Endodermal cell (in vitro differentiated cells): Measurements from ENCODE around the gene SLC26A2. TPM values are rescaled to one million over a fixed set of nuclear protein-coding genes. Genes with fewer than 3 reads are reported as not detected.

ENCODE experiments used
- DNase-seq: peaks from one replicate; pipeline ENCODE4 v3.0.0-alpha.2; 2017
- H3K27ac ChIP-seq: 2 replicates; pipeline ENCODE4 v1.5.1; 2013; ENCODE audit warnings: mild to moderate bottlenecking, low read depth, low read length, moderate library complexity
- H3K27me3 ChIP-seq: 2 replicates; pipeline ENCODE4 v1.6.1; 2013; ENCODE audit warnings: mild to moderate bottlenecking, low read length, moderate library complexity; ENCODE audit not compliant: insufficient read depth, control insufficient read depth, poor library complexity, severe bottlenecking
- H3K36me3 ChIP-seq: 2 replicates; pipeline ENCODE4 v1.7.0; 2013; ENCODE audit warnings: mild to moderate bottlenecking, low read length, moderate library complexity; ENCODE audit not compliant: control insufficient read depth, insufficient read depth
- H3K4me1 ChIP-seq: one replicate; pipeline ENCODE4 v1.7.0; 2013; ENCODE audit warnings: low read length; ENCODE audit not compliant: control insufficient read depth, insufficient read depth
- H3K4me3 ChIP-seq: 2 replicates; pipeline ENCODE4 v1.5.1; 2013; ENCODE audit warnings: mild to moderate bottlenecking, low read length, moderate library complexity
- H3K9ac ChIP-seq: 2 replicates; pipeline ENCODE4 v1.6.1; 2013; ENCODE audit warnings: mild to moderate bottlenecking, low read length, moderate library complexity; ENCODE audit not compliant: poor library complexity, severe bottlenecking; ENCODE audit errors: extremely low read depth
- H3K9me3 ChIP-seq: 2 replicates; pipeline ENCODE4 v1.6.1; 2013; ENCODE audit warnings: mild to moderate bottlenecking, low read length, moderate library complexity; ENCODE audit not compliant: control insufficient read depth
- H3K27ac Mint-ChIP-seq: 2 replicates; pipeline ENCODE4 v1.8.0; 2020; ENCODE audit warnings: mixed read lengths
- H3K27me3 Mint-ChIP-seq: 2 replicates; pipeline ENCODE4 v1.8.0; 2021; ENCODE audit warnings: mild to moderate bottlenecking, mixed read lengths; ENCODE audit not compliant: insufficient read depth
- H3K36me3 Mint-ChIP-seq: 2 replicates; pipeline ENCODE4 v1.8.0; 2020; ENCODE audit warnings: low read depth, mixed read lengths
- H3K4me1 Mint-ChIP-seq: 2 replicates; pipeline ENCODE4 v1.8.0; 2020; ENCODE audit warnings: mixed read lengths
- H3K4me3 Mint-ChIP-seq: 2 replicates; pipeline ENCODE4 v1.8.0; 2020; ENCODE audit warnings: mild to moderate bottlenecking, moderate library complexity, mixed read lengths
- H3K9me3 Mint-ChIP-seq: 2 replicates; pipeline ENCODE4 v1.8.0; 2020; ENCODE audit warnings: mild to moderate bottlenecking, mixed read lengths
- WGBS, 2 experiments: methylation state at CpG; one replicate each; pipeline versions ENCODE4 v1.1.5 to v1.1.7; 2013; ENCODE audit warnings: missing lambda C conversion rate in 2 of 2, mixed read lengths in 1 of 2; ENCODE audit not compliant: insufficient coverage in 1 of 2, insufficient read length in 1 of 2; 5-methylcytosine and 5-hydroxymethylcytosine counted together
- total RNA-seq, 2 donors: library from RNA; stranded (reverse); fragmentation: NEBNext Ultra II Directional in 1 of 2; extraction: Animal tissue kit (Norgen Biotek cat#: 25700) in 1 of 2; gene quantifications; 2 replicates in 1 of 2; 3 replicates in 1 of 2; pipeline ENCODE4 v1.2.1, GENCODE V29; 2021
- TF ChIP-seq, protein P1 (sequence below): fragments of 200-600 bp; sonication (generic); conservative IDR thresholded peaks from 2 replicates; pipeline ENCODE4 v1.5.0; 2021; ENCODE audit warnings: antibody characterized with exemption, mild to moderate bottlenecking

The SLC26A2 gene
- total RNA-seq, 2 donors from 2014 or later, result 22.3 to 23.9 TPM

DNA sequence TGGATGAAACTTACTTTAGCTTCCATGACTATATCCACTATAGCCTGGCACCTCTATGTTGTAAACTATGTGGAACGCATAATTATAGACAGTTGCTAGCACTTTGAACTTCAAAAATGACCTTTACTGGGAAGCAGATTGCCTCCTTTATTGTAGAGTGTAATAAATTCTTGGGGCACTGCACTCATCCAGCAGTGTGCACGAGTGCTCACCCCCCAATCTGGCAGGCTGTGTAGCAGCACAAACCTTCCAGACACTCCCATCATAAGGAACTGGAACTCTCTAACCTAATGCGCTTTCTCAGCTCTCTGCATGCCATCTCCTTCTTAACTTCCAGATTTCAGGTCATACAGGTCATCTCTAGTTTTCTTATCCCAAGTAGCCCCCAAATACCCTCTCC is 14.4 kb upstream of the SLC26A2 start:
- peaks cover 25% of the 10 kb centered on the region for H3K4me1 Mint-ChIP-seq
- no peaks in the 10 kb centered on the region for H3K36me3 Mint-ChIP-seq
- Histone ChIP-seq H3K4me1 (peaks cover 7% of the 10 kb centered on the region), H3K36me3 (no peaks in the 10 kb centered on the region), H3K27me3 (no peaks in the 10 kb centered on the region), H3K27ac (no peak overlapping the region), H3K9me3 (no peaks in the 10 kb centered on the region), H3K9ac (no peak overlapping the region), H3K4me3 (no peak overlapping the region)
- no peaks in the 10 kb centered on the region for H3K27me3 Mint-ChIP-seq
- WGBS, 2 experiments, result 90 to 94% methylated on average over 2 to 3 of the region's 3 CpGs
- TF ChIP-seq, protein P1, sequence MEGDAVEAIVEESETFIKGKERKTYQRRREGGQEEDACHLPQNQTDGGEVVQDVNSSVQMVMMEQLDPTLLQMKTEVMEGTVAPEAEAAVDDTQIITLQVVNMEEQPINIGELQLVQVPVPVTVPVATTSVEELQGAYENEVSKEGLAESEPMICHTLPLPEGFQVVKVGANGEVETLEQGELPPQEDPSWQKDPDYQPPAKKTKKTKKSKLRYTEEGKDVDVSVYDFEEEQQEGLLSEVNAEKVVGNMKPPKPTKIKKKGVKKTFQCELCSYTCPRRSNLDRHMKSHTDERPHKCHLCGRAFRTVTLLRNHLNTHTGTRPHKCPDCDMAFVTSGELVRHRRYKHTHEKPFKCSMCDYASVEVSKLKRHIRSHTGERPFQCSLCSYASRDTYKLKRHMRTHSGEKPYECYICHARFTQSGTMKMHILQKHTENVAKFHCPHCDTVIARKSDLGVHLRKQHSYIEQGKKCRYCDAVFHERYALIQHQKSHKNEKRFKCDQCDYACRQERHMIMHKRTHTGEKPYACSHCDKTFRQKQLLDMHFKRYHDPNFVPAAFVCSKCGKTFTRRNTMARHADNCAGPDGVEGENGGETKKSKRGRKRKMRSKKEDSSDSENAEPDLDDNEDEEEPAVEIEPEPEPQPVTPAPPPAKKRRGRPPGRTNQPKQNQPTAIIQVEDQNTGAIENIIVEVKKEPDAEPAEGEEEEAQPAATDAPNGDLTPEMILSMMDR, result no peak
- H3K27ac Mint-ChIP-seq, result no peak overlapping the region
- no peak overlapping the region for H3K4me3 Mint-ChIP-seq
- no peak for DNase-seq
- no peaks in the 10 kb centered on the region for H3K9me3 Mint-ChIP-seq

DNA sequence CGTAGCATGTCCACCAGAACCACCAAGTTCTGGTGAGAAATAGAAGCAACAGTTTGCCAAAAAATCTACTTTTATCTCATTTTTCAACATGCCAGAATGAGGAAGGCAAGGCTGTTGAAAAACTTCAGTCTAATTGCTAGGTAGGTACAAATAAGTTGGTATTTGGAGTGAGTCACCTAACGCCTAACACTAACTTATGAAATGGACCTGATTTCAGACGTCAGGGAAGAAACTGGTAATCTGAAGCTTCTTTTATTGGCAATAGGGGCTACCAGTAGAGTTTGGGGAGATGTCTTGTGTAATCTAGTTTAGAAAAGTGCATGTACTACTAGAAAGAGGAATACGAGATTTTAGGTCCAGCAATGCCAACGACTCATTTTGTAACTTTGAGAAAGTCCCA is 11.6 kb upstream of the SLC26A2 start:
- Histone ChIP-seq H3K4me3 (no peak overlapping the region), H3K36me3 (no peaks in the 10 kb centered on the region), H3K9me3 (no peaks in the 10 kb centered on the region), H3K27ac (no peak overlapping the region), H3K4me1 (no peaks in the 10 kb centered on the region), H3K9ac (no peak overlapping the region), H3K27me3 (no peaks in the 10 kb centered on the region)
- no peak for DNase-seq
- 91 to 94% methylated on average over 2 to 5 of the region's 5 CpGs for WGBS, 2 experiments
- H3K36me3 Mint-ChIP-seq, result no peaks in the 10 kb centered on the region
- no peaks in the 10 kb centered on the region for H3K9me3 Mint-ChIP-seq
- TF ChIP-seq, protein P1, result no peak
- no peaks in the 10 kb centered on the region for H3K27me3 Mint-ChIP-seq
- H3K4me3 Mint-ChIP-seq, result no peak overlapping the region
- H3K27ac Mint-ChIP-seq, result no peak overlapping the region
- peaks cover 6% of the 10 kb centered on the region for H3K4me1 Mint-ChIP-seq

DNA sequence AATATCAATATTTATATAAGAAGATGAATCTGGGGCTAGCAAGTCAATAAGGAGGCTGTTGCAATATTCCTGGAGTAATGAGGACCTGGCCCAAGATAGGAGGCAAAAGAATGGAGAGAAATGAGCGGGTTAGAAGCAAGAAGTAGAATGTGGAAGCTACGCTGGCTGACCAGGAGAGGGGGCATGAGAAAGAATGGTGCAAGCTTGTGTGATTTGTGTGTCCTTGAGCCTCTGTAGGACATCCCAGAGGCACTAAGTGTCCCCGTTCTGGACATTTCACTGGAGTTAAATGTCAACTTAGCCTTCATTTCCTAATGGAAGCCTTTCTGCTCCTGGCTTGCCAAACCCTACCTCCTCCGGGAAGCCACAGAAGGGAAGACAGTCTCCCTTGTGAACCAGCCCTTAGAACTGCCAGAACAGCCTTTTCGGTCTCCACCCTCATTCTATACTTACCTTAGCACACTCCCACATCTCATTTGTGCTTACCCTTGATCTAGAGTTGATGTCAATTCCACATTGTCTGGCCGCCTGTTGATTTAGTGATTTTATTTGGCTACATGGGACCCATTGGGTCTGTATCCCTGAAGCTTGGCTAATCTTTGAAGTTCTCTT is 9.3 kb upstream of the SLC26A2 start:
- Mint-ChIP-seq H3K36me3 (no peaks in the 10 kb centered on the region), H3K27me3 (no peaks in the 10 kb centered on the region), H3K9me3 (no peaks in the 10 kb centered on the region), H3K4me3 (no peak overlapping the region), H3K27ac (peak overlapping the region; percentile 54), H3K4me1 (peaks cover 6% of the 10 kb centered on the region)
- TF ChIP-seq, protein P1, result peak; percentile 70
- Histone ChIP-seq H3K9me3 (no peaks in the 10 kb centered on the region), H3K27ac (no peak overlapping the region), H3K36me3 (no peaks in the 10 kb centered on the region), H3K4me3 (no peak overlapping the region), H3K27me3 (no peaks in the 10 kb centered on the region), H3K4me1 (no peaks in the 10 kb centered on the region), H3K9ac (no peak overlapping the region)
- 82 to 88% methylated on average over 4 to 6 of the region's 6 CpGs for WGBS, 2 experiments
- DNase-seq, result peak; percentile 55
